ENCODE data around the gene ATP2A3. TPM values are rescaled to one million over a fixed set of nuclear protein-coding genes. Genes with fewer than 3 reads are reported as not detected.

The ATP2A3 gene
- total and polyA plus RNA-seq, 2 donors (not counting 3 experiments of a cell fraction or from before 2014, with no cell fraction given), result 0.37 to 0.55 TPM

GRCh38 chr17:3973495-3974137, 9.4 kb upstream of the ATP2A3 start:
- Histone ChIP-seq H3K27me3 (ENCODE audit: control insufficient read depth in 2 of 2, insufficient read depth in 2 of 2, low read length in 2 of 2) (peaks cover 0 to 4% of the 10 kb centered on the region in 2 experiments), H3K9ac (replicated peaks; ENCODE audit: extremely low read depth, insufficient read depth, low read length) (no peak overlapping the region), H3K9me1 (replicated peaks; ENCODE audit: control insufficient read depth, extremely low read depth, insufficient read depth, low read length) (no peaks in the 10 kb centered on the region), H3K4me2 (ENCODE audit: insufficient read depth, low read length) (no peak overlapping the region), H3K79me2 (ENCODE audit: control insufficient read depth, insufficient read depth, low read length) (no peaks in the 10 kb centered on the region), H3K36me3 (ENCODE audit: control insufficient read depth in 2 of 2, extremely low read depth in 1 of 2, insufficient read depth in 2 of 2, low read length in 2 of 2) (no peaks in the 10 kb centered on the region), H3K4me3 (replicated peaks in 1 of 3; ENCODE audit: insufficient read depth in 1 of 3, low read depth in 1 of 3, low read length in 3 of 3) (no peak overlapping the region), H4K20me1 (replicated peaks; ENCODE audit: control insufficient read depth, extremely low read depth, insufficient read depth, low read length) (no peaks in the 10 kb centered on the region), H3K4me1 (ENCODE audit: control insufficient read depth, extremely low read depth, insufficient read depth, low read length) (peaks cover 19% of the 10 kb centered on the region), H2AFZ (ENCODE audit: low read depth, low read length) (no peak overlapping the region), H3K27ac (ENCODE audit: insufficient read depth, low read depth, low read length) (no peak overlapping the region), H3K9me3 (replicated peaks; ENCODE audit: control insufficient read depth, insufficient read depth, low read length) (no peaks in the 10 kb centered on the region)
- POLR2A ChIA-PET, result no interaction called here
- no peak for FAIRE-seq
- dilution Hi-C loops (cut with MboI; ENCODE audit: extremely low pct_ligation_motif_present, low sequenced_read_pairs), result no loop called here
- intact Hi-C loops (cut with micrococcal nuclease), result no loop called here
- TF ChIP-seq MYC (IDR thresholded peaks at IDR 0.05; ENCODE audit: low read depth, low read length) (no peak), POLR2A (IDR thresholded peaks at IDR 0.05; ENCODE audit: low read depth, low read length) (no peak), JUN (IDR thresholded peaks at IDR 0.05; ENCODE audit: borderline replicate concordance, insufficient read depth, insufficient read length, low read depth) (no peak), EZH2 (IDR thresholded peaks at IDR 0.05; ENCODE audit: borderline replicate concordance, low read depth, low read length, severe bottlenecking) (no peak), CTCF (IDR thresholded peaks at IDR 0.05; ENCODE audit: extremely low read depth in 1 of 2, insufficient read depth in 1 of 2, low read depth in 1 of 2, low read length in 2 of 2) (no peak), MAX (IDR thresholded peaks at IDR 0.05; ENCODE audit: insufficient read depth, insufficient read length) (no peak), POLR2AphosphoS5 (IDR thresholded peaks at IDR 0.05; ENCODE audit: insufficient read depth, low read depth, low read length) (no peak), FOS (IDR thresholded peaks at IDR 0.05; ENCODE audit: borderline replicate concordance, insufficient read depth, low read length) (no peak)
- BruUV-seq (replicated peaks), result no TSS peak
- DNase-seq (ENCODE audit: low read depth, low spot score), result no peak
- CTCF ChIA-PET, result interaction anchor here (1.8 kb wide), 1 partner anchor 8 kb away, joined by 8 read pairs; no protein-coding TSS in a partner anchor
